ENCODE results near the gene DNAJA4.

DNA sequence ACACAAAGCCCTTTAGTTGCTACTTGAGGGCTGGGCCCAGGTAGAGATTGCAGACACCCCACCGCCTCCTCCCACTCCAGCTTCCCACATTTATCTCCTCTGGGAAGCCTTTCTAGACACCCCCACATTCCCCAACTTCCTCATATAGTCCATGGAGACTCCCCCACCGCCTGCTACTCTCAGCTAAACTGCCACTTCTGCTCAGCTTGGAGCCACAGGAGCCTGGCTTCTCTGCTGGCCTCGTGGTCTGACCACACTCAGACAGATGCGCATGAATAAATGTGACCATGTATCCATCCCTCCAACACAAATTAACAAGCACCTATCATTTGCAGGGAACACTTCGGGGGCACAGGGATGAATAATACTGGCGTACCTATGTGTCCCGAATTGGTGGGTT is 19.5 kb upstream of the DNAJA4 start:
- TF ChIP-seq, protein P1, sequence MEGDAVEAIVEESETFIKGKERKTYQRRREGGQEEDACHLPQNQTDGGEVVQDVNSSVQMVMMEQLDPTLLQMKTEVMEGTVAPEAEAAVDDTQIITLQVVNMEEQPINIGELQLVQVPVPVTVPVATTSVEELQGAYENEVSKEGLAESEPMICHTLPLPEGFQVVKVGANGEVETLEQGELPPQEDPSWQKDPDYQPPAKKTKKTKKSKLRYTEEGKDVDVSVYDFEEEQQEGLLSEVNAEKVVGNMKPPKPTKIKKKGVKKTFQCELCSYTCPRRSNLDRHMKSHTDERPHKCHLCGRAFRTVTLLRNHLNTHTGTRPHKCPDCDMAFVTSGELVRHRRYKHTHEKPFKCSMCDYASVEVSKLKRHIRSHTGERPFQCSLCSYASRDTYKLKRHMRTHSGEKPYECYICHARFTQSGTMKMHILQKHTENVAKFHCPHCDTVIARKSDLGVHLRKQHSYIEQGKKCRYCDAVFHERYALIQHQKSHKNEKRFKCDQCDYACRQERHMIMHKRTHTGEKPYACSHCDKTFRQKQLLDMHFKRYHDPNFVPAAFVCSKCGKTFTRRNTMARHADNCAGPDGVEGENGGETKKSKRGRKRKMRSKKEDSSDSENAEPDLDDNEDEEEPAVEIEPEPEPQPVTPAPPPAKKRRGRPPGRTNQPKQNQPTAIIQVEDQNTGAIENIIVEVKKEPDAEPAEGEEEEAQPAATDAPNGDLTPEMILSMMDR (conservative IDR thresholded peaks at IDR 0.05; ENCODE audit: low read depth, low read length), result no peak
- TF ChIP-seq EZH2 (IDR thresholded peaks at IDR 0.05; ENCODE audit: low read length, unreplicated experiment), result no peak
